GM13976 (cell line): ENCODE measurements around the gene SYCP3.

Experiments used
- DNase-seq: peaks from one replicate; pipeline ENCODE4 v3.0.0; 2012; ENCODE audit warnings: low spot score
- in situ Hi-C: fragments of 300-500 bp; cut with MboI; formaldehyde crosslinking; loops from one replicate; pipeline ENCODE4 v1.12.0; 2022; ENCODE audit warnings: low sequenced_read_pairs, mixed read lengths, inconsistent platforms; ENCODE audit not compliant: unreplicated experiment
- TF ChIP-seq, protein P1 (sequence below): IDR thresholded peaks from 2 replicates; pipeline ENCODE4 v1.5.1; 2012; ENCODE audit warnings: borderline replicate concordance, mild to moderate bottlenecking; ENCODE audit not compliant: insufficient read depth; ENCODE audit errors: extremely low read depth, missing control alignments, control extremely low read depth

SYCP3 gene

GRCh38 chr12:101749657-101750056 lies 10.4 kb upstream of the SYCP3 start:
- TF ChIP-seq, protein P1, sequence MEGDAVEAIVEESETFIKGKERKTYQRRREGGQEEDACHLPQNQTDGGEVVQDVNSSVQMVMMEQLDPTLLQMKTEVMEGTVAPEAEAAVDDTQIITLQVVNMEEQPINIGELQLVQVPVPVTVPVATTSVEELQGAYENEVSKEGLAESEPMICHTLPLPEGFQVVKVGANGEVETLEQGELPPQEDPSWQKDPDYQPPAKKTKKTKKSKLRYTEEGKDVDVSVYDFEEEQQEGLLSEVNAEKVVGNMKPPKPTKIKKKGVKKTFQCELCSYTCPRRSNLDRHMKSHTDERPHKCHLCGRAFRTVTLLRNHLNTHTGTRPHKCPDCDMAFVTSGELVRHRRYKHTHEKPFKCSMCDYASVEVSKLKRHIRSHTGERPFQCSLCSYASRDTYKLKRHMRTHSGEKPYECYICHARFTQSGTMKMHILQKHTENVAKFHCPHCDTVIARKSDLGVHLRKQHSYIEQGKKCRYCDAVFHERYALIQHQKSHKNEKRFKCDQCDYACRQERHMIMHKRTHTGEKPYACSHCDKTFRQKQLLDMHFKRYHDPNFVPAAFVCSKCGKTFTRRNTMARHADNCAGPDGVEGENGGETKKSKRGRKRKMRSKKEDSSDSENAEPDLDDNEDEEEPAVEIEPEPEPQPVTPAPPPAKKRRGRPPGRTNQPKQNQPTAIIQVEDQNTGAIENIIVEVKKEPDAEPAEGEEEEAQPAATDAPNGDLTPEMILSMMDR, result no peak
- in situ Hi-C loops, result loop anchor here (25.0 kb wide), 1 partner anchor 337 kb away; the partner anchor contains the start of gene ARL1
- no peak for DNase-seq

GRCh38 chr12:101748907-101749306 lies 9.6 kb upstream of the SYCP3 start:
- TF ChIP-seq, protein P1, result no peak
- DNase-seq, result no peak
- in situ Hi-C loops, result no loop called here

DNA sequence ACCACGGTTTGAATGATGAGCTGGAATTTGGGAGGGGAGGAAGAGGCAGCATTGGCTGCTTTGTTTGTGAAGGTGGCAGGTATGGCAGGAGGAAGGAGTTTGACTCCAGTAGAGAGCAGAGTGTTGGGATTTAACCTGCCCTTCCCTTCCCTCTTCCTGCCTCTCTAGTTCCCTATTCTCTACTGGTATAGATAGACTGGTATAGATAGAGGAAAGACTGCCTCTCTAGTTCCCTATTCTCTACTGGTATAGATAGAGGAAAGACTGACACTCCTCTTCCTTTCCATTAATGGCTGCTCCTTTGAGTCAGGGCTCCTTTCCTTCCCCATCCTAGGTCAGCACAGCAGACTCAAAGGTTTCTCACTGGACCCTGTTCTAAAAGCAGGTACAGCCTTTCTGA lies 8.4 kb upstream of the SYCP3 start:
- in situ Hi-C loops, result no loop called here
- DNase-seq, result no peak
- TF ChIP-seq, protein P1, result no peak

- no peak for DNase-seq
- in situ Hi-C loops, result no loop called here
- TF ChIP-seq, protein P1, result no peak
These were observed 7.4 kb upstream of the SYCP3 start for GRCh38 chr12:101746661-101747060.

DNA sequence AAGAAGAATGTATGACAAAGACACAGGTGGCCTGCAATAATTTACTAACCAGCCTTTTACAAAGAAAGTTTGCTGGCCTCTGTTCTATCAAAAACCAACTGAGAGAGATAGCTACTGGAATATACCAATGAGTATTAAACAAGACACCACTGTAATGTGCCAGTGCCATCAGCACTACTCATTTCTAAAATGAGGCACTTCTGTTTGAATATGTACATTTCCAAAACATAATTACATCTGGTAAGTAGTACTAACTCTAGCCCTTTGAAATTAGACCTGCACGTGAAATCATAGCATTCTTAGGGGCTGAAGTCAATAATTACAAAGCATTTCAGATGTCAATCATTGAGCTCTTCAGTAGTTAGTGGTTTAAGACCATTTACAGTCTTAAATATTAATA lies 6.9 kb upstream of the SYCP3 start:
- in situ Hi-C loops, result no loop called here
- no peak for DNase-seq
- TF ChIP-seq, protein P1, result no peak

GRCh38 chr12:101745481-101745880 lies 6.2 kb upstream of the SYCP3 start:
- no peak for DNase-seq
- TF ChIP-seq, protein P1, result no peak
- in situ Hi-C loops, result no loop called here
